Right atrium auricular region (tissue), 2 donors: ENCODE results near the gene CBLIF. TPM values are rescaled to one million over a fixed set of nuclear protein-coding genes. Genes with fewer than 3 reads are reported as not detected.
"Not testable (repeated sequence)": the region's sequence is repeated elsewhere in the genome, so short reads cannot be mapped to it uniquely, and the experiment has no call there.

Experiments
- DNase-seq: peaks from one replicate; pipeline ENCODE4 v3.0.0-alpha.2; 2019; ENCODE audit warnings: low spot score
- H3K27ac ChIP-seq, 2 donors: fragments of 200-600 bp; sonication (generic); 1 replicate in 1 of 2; 2 replicates in 1 of 2; pipeline ENCODE4 v1.5.1; 2016 to 2019
- H3K27me3 ChIP-seq, 2 donors: fragments of 200-600 bp; sonication (generic); one replicate each; pipeline versions ENCODE4 v1.5.1 to v1.6.0; 2017 to 2019
- H3K36me3 ChIP-seq: fragments of 200-600 bp; sonication (generic); one replicate; pipeline ENCODE4 v1.5.1; 2016
- H3K4me1 ChIP-seq, 2 donors: fragments of 200-600 bp; sonication (generic); one replicate each; pipeline versions ENCODE4 v1.5.1 to v1.6.0; 2017 to 2019
- H3K4me3 ChIP-seq, 2 donors: fragments of 200-600 bp; sonication (generic); 1 replicate in 1 of 2; 2 replicates in 1 of 2; pipeline ENCODE4 v1.5.1; 2017 to 2019; ENCODE audit warnings: mild to moderate bottlenecking in 1 of 2, moderate library complexity in 1 of 2
- H3K9me3 ChIP-seq, 2 donors: fragments of 200-600 bp; sonication (generic); one replicate each; pipeline ENCODE4 v1.5.1; 2019
- total RNA-seq, 2 donors: library from RNA; depleted of rRNA; stranded (reverse); fragments of >200 nt; gene quantifications; one replicate each; pipeline ENCODE4 v1.1.0, GENCODE V29; 2016
- TF ChIP-seq, protein P1 (sequence below), 2 donors: fragments of 200-600 bp; sonication (generic); IDR thresholded peaks; one replicate each; pipeline ENCODE4 v1.5.1; 2019; ENCODE audit warnings: antibody characterized with exemption in 2 of 2

The CBLIF gene
- total RNA-seq, 2 donors from 2014 or later = not detected

- TF ChIP-seq, protein P1, sequence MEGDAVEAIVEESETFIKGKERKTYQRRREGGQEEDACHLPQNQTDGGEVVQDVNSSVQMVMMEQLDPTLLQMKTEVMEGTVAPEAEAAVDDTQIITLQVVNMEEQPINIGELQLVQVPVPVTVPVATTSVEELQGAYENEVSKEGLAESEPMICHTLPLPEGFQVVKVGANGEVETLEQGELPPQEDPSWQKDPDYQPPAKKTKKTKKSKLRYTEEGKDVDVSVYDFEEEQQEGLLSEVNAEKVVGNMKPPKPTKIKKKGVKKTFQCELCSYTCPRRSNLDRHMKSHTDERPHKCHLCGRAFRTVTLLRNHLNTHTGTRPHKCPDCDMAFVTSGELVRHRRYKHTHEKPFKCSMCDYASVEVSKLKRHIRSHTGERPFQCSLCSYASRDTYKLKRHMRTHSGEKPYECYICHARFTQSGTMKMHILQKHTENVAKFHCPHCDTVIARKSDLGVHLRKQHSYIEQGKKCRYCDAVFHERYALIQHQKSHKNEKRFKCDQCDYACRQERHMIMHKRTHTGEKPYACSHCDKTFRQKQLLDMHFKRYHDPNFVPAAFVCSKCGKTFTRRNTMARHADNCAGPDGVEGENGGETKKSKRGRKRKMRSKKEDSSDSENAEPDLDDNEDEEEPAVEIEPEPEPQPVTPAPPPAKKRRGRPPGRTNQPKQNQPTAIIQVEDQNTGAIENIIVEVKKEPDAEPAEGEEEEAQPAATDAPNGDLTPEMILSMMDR (IDR thresholded peaks at IDR 0.05) = peak; percentile 47 to 76
- no peaks in the 10 kb centered on the region for H3K36me3 ChIP-seq
- no peak overlapping the region for H3K4me3 ChIP-seq
- H3K27me3 ChIP-seq = no peaks in the 10 kb centered on the region
- no peaks in the 10 kb centered on the region for H3K4me1 ChIP-seq
- H3K9me3 ChIP-seq = no peaks in the 10 kb centered on the region
- H3K27ac ChIP-seq = no peak overlapping the region
- no peak for DNase-seq
Measured at GRCh38 chr11:59822989-59823566, 22.2 kb downstream of the CBLIF start.

GRCh38 chr11:59818572-59818971 lies 26.7 kb downstream of the CBLIF start:
- DNase-seq = no peak
- no peaks in the 10 kb centered on the region for H3K9me3 ChIP-seq
- TF ChIP-seq, protein P1 (IDR thresholded peaks at IDR 0.05) = no peak
- H3K27ac ChIP-seq = no peak overlapping the region
- H3K4me1 ChIP-seq = no peaks in the 10 kb centered on the region
- H3K27me3 ChIP-seq = no peaks in the 10 kb centered on the region
- H3K36me3 ChIP-seq = no peaks in the 10 kb centered on the region
- no peak overlapping the region for H3K4me3 ChIP-seq

- not testable (repeated sequence) for H3K9me3 ChIP-seq, H3K4me1 ChIP-seq, H3K4me3 ChIP-seq, H3K27ac ChIP-seq, H3K36me3 ChIP-seq, DNase-seq, H3K27me3 ChIP-seq
Measured at GRCh38 chr11:59816434-59816833, 28.9 kb downstream of the CBLIF start.

DNA sequence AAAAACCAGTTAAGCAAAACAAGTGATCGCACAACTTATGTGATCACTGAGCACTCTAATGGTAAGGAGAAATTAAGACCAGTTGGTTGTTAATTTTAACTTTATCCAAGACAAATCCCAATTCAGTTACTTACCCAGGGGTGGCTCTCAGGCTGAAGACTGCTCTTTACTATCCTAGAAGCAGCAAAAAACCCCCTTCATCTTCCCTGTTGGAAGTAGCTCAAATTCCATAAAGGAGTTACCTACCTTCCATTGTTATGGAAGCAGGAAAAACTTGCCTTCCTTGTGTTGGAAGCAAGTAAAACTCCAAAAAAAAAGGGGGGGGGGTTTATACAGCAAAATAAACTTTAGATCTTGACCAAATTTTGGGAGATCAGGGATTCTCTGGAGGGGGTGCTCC lies 29.5 kb downstream of the CBLIF start:
- H3K4me3 ChIP-seq = no peak overlapping the region
- no peaks in the 10 kb centered on the region for H3K36me3 ChIP-seq
- peaks cover 0 to 4% of the 10 kb centered on the region in 2 donors for H3K4me1 ChIP-seq
- DNase-seq = no peak
- no peaks in the 10 kb centered on the region for H3K9me3 ChIP-seq
- TF ChIP-seq, protein P1 (IDR thresholded peaks at IDR 0.05) = no peak
- H3K27ac ChIP-seq = no peak overlapping the region
- no peaks in the 10 kb centered on the region for H3K27me3 ChIP-seq

GRCh38 chr11:59814021-59814420 lies 31.3 kb downstream of the CBLIF start:
- H3K27me3 ChIP-seq = no peaks in the 10 kb centered on the region
- no peaks in the 10 kb centered on the region for H3K9me3 ChIP-seq
- no peaks in the 10 kb centered on the region for H3K36me3 ChIP-seq
- H3K4me3 ChIP-seq = no peak overlapping the region
- TF ChIP-seq, protein P1 (IDR thresholded peaks at IDR 0.05) = no peak
- H3K27ac ChIP-seq = no peak overlapping the region
- DNase-seq = no peak
- peaks cover 0 to 12% of the 10 kb centered on the region in 2 donors for H3K4me1 ChIP-seq

- Histone ChIP-seq H3K4me1 (peaks cover 0 to 12% of the 10 kb centered on the region in 2 donors), H3K9me3 (no peaks in the 10 kb centered on the region), H3K4me3 (no peak overlapping the region), H3K27ac (no peak overlapping the region), H3K36me3 (no peaks in the 10 kb centered on the region), H3K27me3 (no peaks in the 10 kb centered on the region)
- no peak for DNase-seq
- TF ChIP-seq, protein P1 (IDR thresholded peaks at IDR 0.05) = no peak
Measured at GRCh38 chr11:59813364-59813763, 31.9 kb downstream of the CBLIF start.
